Measurements from ENCODE around the gene CIROP.

Gene CIROP

GRCh38 chr14:23124337-23124954, 19.7 kb upstream of the CIROP start:
- TF ChIP-seq, protein P1, sequence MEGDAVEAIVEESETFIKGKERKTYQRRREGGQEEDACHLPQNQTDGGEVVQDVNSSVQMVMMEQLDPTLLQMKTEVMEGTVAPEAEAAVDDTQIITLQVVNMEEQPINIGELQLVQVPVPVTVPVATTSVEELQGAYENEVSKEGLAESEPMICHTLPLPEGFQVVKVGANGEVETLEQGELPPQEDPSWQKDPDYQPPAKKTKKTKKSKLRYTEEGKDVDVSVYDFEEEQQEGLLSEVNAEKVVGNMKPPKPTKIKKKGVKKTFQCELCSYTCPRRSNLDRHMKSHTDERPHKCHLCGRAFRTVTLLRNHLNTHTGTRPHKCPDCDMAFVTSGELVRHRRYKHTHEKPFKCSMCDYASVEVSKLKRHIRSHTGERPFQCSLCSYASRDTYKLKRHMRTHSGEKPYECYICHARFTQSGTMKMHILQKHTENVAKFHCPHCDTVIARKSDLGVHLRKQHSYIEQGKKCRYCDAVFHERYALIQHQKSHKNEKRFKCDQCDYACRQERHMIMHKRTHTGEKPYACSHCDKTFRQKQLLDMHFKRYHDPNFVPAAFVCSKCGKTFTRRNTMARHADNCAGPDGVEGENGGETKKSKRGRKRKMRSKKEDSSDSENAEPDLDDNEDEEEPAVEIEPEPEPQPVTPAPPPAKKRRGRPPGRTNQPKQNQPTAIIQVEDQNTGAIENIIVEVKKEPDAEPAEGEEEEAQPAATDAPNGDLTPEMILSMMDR (IDR thresholded peaks at IDR 0.05; ENCODE audit: borderline replicate concordance, insufficient read depth, low read depth, low read length) = no peak
- H3K4me3 ChIP-seq (ENCODE audit: low read depth, low read length) = no peak overlapping the region

GRCh38 chr14:23123419-23123818, 18.6 kb upstream of the CIROP start:
- TF ChIP-seq, protein P1 (IDR thresholded peaks at IDR 0.05; ENCODE audit: borderline replicate concordance, insufficient read depth, low read depth, low read length) = no peak
- no peak overlapping the region for H3K4me3 ChIP-seq (ENCODE audit: low read depth, low read length)

DNA sequence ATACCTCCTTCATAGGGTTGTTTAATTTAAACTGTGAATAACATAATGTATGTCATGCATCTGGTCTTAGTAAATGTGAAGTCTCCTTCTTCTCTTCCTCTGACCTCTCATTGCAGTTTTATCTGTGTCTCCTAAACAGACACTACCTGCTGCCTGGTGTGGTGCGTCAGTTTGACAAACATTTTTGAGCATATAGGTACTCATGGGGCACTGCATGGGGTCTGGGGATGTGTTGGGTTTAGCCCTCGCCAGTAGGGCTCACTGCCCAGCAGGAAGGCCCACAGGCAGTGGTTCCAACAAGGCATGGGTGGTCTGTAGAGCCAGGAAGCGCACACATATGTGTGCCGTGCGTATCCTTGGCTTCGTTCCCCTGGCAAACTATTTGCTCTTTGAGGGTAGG, 17.3 kb upstream of the CIROP start:
- TF ChIP-seq, protein P1 (IDR thresholded peaks at IDR 0.05; ENCODE audit: borderline replicate concordance, insufficient read depth, low read depth, low read length) = no peak
- no peak overlapping the region for H3K4me3 ChIP-seq (ENCODE audit: low read depth, low read length)

- TF ChIP-seq, protein P1 (IDR thresholded peaks at IDR 0.05; ENCODE audit: borderline replicate concordance, insufficient read depth, low read depth, low read length) = no peak
- no peak overlapping the region for H3K4me3 ChIP-seq (ENCODE audit: low read depth, low read length)
Measured at GRCh38 chr14:23121361-23121771, 16.6 kb upstream of the CIROP start.

GRCh38 chr14:23120541-23121251, 15.9 kb upstream of the CIROP start:
- H3K4me3 ChIP-seq (ENCODE audit: low read depth, low read length) = no peak overlapping the region
- TF ChIP-seq, protein P1 (IDR thresholded peaks at IDR 0.05; ENCODE audit: borderline replicate concordance, insufficient read depth, low read depth, low read length) = peak; percentile 96

GRCh38 chr14:23119363-23120327, 14.9 kb upstream of the CIROP start:
- no peak overlapping the region for H3K4me3 ChIP-seq (ENCODE audit: low read depth, low read length)
- TF ChIP-seq, protein P1 (IDR thresholded peaks at IDR 0.05; ENCODE audit: borderline replicate concordance, insufficient read depth, low read depth, low read length) = no peak

Measured in GM12875 (cell line).